Trophoblast cell (in vitro differentiated cells and primary cell): ENCODE data around the gene GALNT4.

Experiments used
- DNase-seq, 2 donors: peaks; one replicate each; pipeline ENCODE4 v3.0.0-alpha.2; 2016
- H2AFZ ChIP-seq: 2 replicates; pipeline ENCODE4 v1.6.1; 2013; ENCODE audit warnings: low read length, moderate library complexity, mild to moderate bottlenecking; ENCODE audit not compliant: insufficient read depth, poor library complexity
- H2AK5ac ChIP-seq: 2 replicates; pipeline ENCODE4 v1.6.1; 2013; ENCODE audit warnings: mild to moderate bottlenecking, low read length
- H2BK120ac ChIP-seq: 2 replicates; pipeline ENCODE4 v1.6.1; 2013; ENCODE audit warnings: low read length, mild to moderate bottlenecking, moderate library complexity; ENCODE audit not compliant: insufficient read depth, poor library complexity
- H2BK12ac ChIP-seq: 2 replicates; pipeline ENCODE4 v1.6.1; 2013; ENCODE audit warnings: mild to moderate bottlenecking, low read length, moderate library complexity
- H2BK5ac ChIP-seq: 2 replicates; pipeline ENCODE4 v1.6.1; 2013; ENCODE audit warnings: low read length, low read depth, moderate library complexity, mild to moderate bottlenecking; ENCODE audit not compliant: poor library complexity
- H3K14ac ChIP-seq: 2 replicates; pipeline ENCODE4 v1.6.1; 2013; ENCODE audit warnings: mild to moderate bottlenecking, low read length
- H3K18ac ChIP-seq: 2 replicates; pipeline ENCODE4 v1.6.1; 2013; ENCODE audit warnings: mild to moderate bottlenecking, low read length
- H3K23ac ChIP-seq: 2 replicates; pipeline ENCODE4 v1.6.1; 2013; ENCODE audit warnings: low read length
- H3K27ac ChIP-seq: 2 replicates; pipeline ENCODE4 v1.5.1; 2013; ENCODE audit warnings: low read depth, mild to moderate bottlenecking, inconsistent platforms, low read length, moderate library complexity
- H3K27me3 ChIP-seq: 2 replicates; pipeline ENCODE4 v1.6.1; 2013; ENCODE audit warnings: inconsistent platforms, mild to moderate bottlenecking, low read length, moderate library complexity; ENCODE audit not compliant: insufficient read depth
- H3K36me3 ChIP-seq, 2 experiments: 1 replicate in 1 of 2; 2 replicates in 1 of 2; pipeline ENCODE4 v1.6.1; 2013; ENCODE audit warnings: low read length in 2 of 2, mild to moderate bottlenecking in 2 of 2, moderate library complexity in 1 of 2; ENCODE audit not compliant: insufficient read depth in 2 of 2, control insufficient read depth in 1 of 2
- H3K4ac ChIP-seq: 2 replicates; pipeline ENCODE4 v1.6.1; 2013; ENCODE audit warnings: low read depth, mild to moderate bottlenecking, low read length, moderate library complexity
- H3K4me1 ChIP-seq, 2 experiments: 1 replicate in 1 of 2; 2 replicates in 1 of 2; pipeline ENCODE4 v1.6.1; 2013; ENCODE audit warnings: low read length in 2 of 2, mild to moderate bottlenecking in 2 of 2, moderate library complexity in 1 of 2; ENCODE audit not compliant: insufficient read depth in 2 of 2, control insufficient read depth in 1 of 2
- H3K4me2 ChIP-seq: 2 replicates; pipeline ENCODE4 v1.6.1; 2013; ENCODE audit warnings: inconsistent platforms, mild to moderate bottlenecking, low read length, moderate library complexity
- H3K4me3 ChIP-seq: 2 replicates; pipeline ENCODE4 v1.5.1; 2013; ENCODE audit warnings: mild to moderate bottlenecking, low read depth, low read length, inconsistent platforms
- H3K79me1 ChIP-seq: one replicate; pipeline ENCODE4 v1.6.1; 2013; ENCODE audit warnings: low read length
- H3K79me2 ChIP-seq: 2 replicates; pipeline ENCODE4 v1.6.1; 2013; ENCODE audit warnings: low read length, mild to moderate bottlenecking; ENCODE audit not compliant: control insufficient read depth, insufficient read depth, poor library complexity
- H3K9ac ChIP-seq: 2 replicates; pipeline ENCODE4 v1.6.1; 2013; ENCODE audit warnings: mild to moderate bottlenecking, low read length
- H3K9me3 ChIP-seq: 2 replicates; pipeline ENCODE4 v1.6.1; 2013; ENCODE audit warnings: low read depth, mild to moderate bottlenecking, control low read depth, inconsistent platforms, low read length; ENCODE audit not compliant: insufficient read depth
- H4K12ac ChIP-seq: 2 replicates; pipeline ENCODE4 v1.6.1; 2013; ENCODE audit warnings: low read depth, mild to moderate bottlenecking, low read length, moderate library complexity
- H4K8ac ChIP-seq: 2 replicates; pipeline ENCODE4 v1.6.1; 2013; ENCODE audit warnings: low read depth, mild to moderate bottlenecking, low read length, moderate library complexity
- H4K91ac ChIP-seq: one replicate; pipeline ENCODE4 v1.6.1; 2013; ENCODE audit warnings: low read depth, mild to moderate bottlenecking, low read length, moderate library complexity
- WGBS: extraction: QIAGEN DNeasy Blood & Tissue Kit; methylation state at CpG from one replicate; pipeline ENCODE4 v1.1.7; 2013; ENCODE audit warnings: missing lambda C conversion rate; ENCODE audit not compliant: insufficient read length, insufficient coverage; ENCODE audit errors: extremely low coverage; 5-methylcytosine and 5-hydroxymethylcytosine counted together

Gene GALNT4

DNA sequence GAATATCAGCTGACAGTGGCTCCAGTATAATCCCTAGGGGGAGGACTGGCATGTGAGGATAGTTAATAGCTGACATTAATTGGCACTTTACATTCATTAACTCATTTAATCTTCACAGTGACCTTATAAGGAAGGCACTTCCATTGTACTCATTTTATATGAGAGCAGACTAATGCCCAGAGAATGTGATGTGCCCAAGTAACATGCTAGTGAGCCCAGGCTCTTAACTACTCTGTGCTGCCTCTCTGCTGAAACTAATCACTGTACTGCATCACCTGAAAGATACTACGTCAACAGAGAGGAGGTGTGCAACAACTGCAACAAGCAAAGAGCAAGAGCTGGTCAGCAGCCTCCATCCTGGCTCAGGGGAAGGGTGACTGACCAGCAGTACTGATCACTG, 40.1 kb downstream of the GALNT4 start:
- Histone ChIP-seq H3K9ac (no peak overlapping the region), H3K23ac (no peak overlapping the region), H3K79me2 (no peaks in the 10 kb centered on the region), H3K18ac (no peak overlapping the region), H3K4me1 (no peaks in the 10 kb centered on the region), H2AFZ (no peak overlapping the region), H3K79me1 (no peaks in the 10 kb centered on the region), H3K4ac (no peak overlapping the region), H3K27ac (no peak overlapping the region), H2BK5ac (no peak overlapping the region), H4K8ac (no peak overlapping the region), H3K27me3 (no peaks in the 10 kb centered on the region), H3K9me3 (no peaks in the 10 kb centered on the region), H3K4me2 (no peak overlapping the region), H3K14ac (no peak overlapping the region), H2AK5ac (no peak overlapping the region), H4K91ac (no peak overlapping the region), H2BK120ac (no peak overlapping the region), H4K12ac (no peak overlapping the region), H3K36me3 (peaks cover 0 to 1% of the 10 kb centered on the region in 2 experiments), H2BK12ac (no peak overlapping the region), H3K4me3 (no peak overlapping the region)
- no CpG with 5 or more reads among the region's 1 CpG for WGBS
- DNase-seq, result no peak

GRCh38 chr12:89481213-89481914, 43.2 kb downstream of the GALNT4 start:
- H3K27ac ChIP-seq, result no peak overlapping the region
- no peak overlapping the region for H2AK5ac ChIP-seq
- no CpG with 5 or more reads among the region's 2 CpGs for WGBS
- H3K9ac ChIP-seq, result no peak overlapping the region
- no peak overlapping the region for H2BK5ac ChIP-seq
- H2AFZ ChIP-seq, result no peak overlapping the region
- H3K4me2 ChIP-seq, result no peak overlapping the region
- H2BK120ac ChIP-seq, result no peak overlapping the region
- no peaks in the 10 kb centered on the region for H3K79me2 ChIP-seq
- H3K36me3 ChIP-seq, result no peaks in the 10 kb centered on the region
- no peak overlapping the region for H3K23ac ChIP-seq
- no peak overlapping the region for H3K4me3 ChIP-seq
- no peaks in the 10 kb centered on the region for H3K9me3 ChIP-seq
- no peak overlapping the region for H3K18ac ChIP-seq
- H3K79me1 ChIP-seq, result no peaks in the 10 kb centered on the region
- H2BK12ac ChIP-seq, result no peak overlapping the region
- H3K4ac ChIP-seq, result no peak overlapping the region
- no peak overlapping the region for H4K8ac ChIP-seq
- H3K4me1 ChIP-seq, result no peaks in the 10 kb centered on the region
- no peak overlapping the region for H3K14ac ChIP-seq
- no peaks in the 10 kb centered on the region for H3K27me3 ChIP-seq
- H4K12ac ChIP-seq, result no peak overlapping the region
- no peak overlapping the region for H4K91ac ChIP-seq
- no peak for DNase-seq

DNA sequence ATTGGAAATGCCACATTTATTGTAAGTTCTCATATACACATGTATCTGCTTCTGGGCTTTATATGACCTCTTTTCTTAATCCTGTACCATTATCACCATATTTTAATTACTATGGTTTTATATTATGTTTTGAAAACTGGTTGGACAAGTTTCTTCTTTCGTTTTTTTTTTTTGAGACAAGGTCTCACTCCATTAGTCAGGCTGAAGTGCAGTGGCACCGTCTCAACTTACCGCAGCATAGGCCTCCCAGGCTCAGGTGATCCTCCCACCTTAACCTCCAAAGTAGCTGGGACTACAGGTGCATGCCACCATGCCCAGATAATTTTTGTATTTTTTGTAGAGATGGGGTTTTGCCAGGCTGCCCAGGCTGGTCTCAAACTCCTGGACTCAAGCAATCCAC, 44.6 kb downstream of the GALNT4 start:
- H3K4ac ChIP-seq, result no peak overlapping the region
- WGBS, result no CpG with 5 or more reads among the region's 3 CpGs
- no peaks in the 10 kb centered on the region for H3K79me2 ChIP-seq
- no peak overlapping the region for H3K27ac ChIP-seq
- no peak overlapping the region for H4K12ac ChIP-seq
- H3K9me3 ChIP-seq, result no peaks in the 10 kb centered on the region
- no peak overlapping the region for H2BK12ac ChIP-seq
- no peak overlapping the region for H2AK5ac ChIP-seq
- no peak overlapping the region for H4K8ac ChIP-seq
- H2AFZ ChIP-seq, result no peak overlapping the region
- DNase-seq, result no peak
- H2BK120ac ChIP-seq, result no peak overlapping the region
- H3K9ac ChIP-seq, result no peak overlapping the region
- no peak overlapping the region for H3K23ac ChIP-seq
- no peaks in the 10 kb centered on the region for H3K27me3 ChIP-seq
- no peak overlapping the region for H3K4me2 ChIP-seq
- no peak overlapping the region for H4K91ac ChIP-seq
- H3K4me1 ChIP-seq, result no peaks in the 10 kb centered on the region
- no peak overlapping the region for H2BK5ac ChIP-seq
- H3K79me1 ChIP-seq, result no peaks in the 10 kb centered on the region
- no peak overlapping the region for H3K14ac ChIP-seq
- H3K36me3 ChIP-seq, result no peaks in the 10 kb centered on the region
- H3K4me3 ChIP-seq, result no peak overlapping the region
- no peak overlapping the region for H3K18ac ChIP-seq

GRCh38 chr12:89477633-89478279, 46.8 kb downstream of the GALNT4 start:
- Histone ChIP-seq H3K4me3 (no peak overlapping the region), H3K79me2 (no peaks in the 10 kb centered on the region), H3K27ac (no peak overlapping the region), H3K23ac (no peak overlapping the region), H3K27me3 (no peaks in the 10 kb centered on the region), H3K36me3 (no peaks in the 10 kb centered on the region), H2AK5ac (no peak overlapping the region), H3K79me1 (no peaks in the 10 kb centered on the region), H3K9ac (no peak overlapping the region), H2AFZ (no peak overlapping the region), H3K4ac (no peak overlapping the region), H2BK120ac (no peak overlapping the region), H3K14ac (no peak overlapping the region), H4K12ac (no peak overlapping the region), H3K9me3 (no peaks in the 10 kb centered on the region), H3K18ac (no peak overlapping the region), H2BK12ac (no peak overlapping the region), H3K4me2 (no peak overlapping the region), H2BK5ac (no peak overlapping the region), H4K91ac (no peak overlapping the region), H3K4me1 (no peaks in the 10 kb centered on the region), H4K8ac (no peak overlapping the region)
- no CpG with 5 or more reads among the region's 8 CpGs for WGBS
- DNase-seq, result no peak
